Raji (cell line): ENCODE data around the gene TNPO1.

Experiments
- POLR2A ChIP-seq: IDR thresholded peaks from 2 replicates; pipeline ENCODE4 v1.6.1; 2011; ENCODE audit warnings: low read depth, low read length, control low read depth; ENCODE audit not compliant: insufficient read depth

TNPO1 gene

GRCh38 chr5:72844218-72844603 is 27.8 kb downstream of the TNPO1 start:
- TF ChIP-seq POLR2A: no peak

GRCh38 chr5:72845889-72846288 is 29.4 kb downstream of the TNPO1 start:
- TF ChIP-seq POLR2A: no peak

GRCh38 chr5:72846483-72846882 is 30.0 kb downstream of the TNPO1 start:
- no peak for TF ChIP-seq POLR2A

GRCh38 chr5:72847439-72847838 is 31.0 kb downstream of the TNPO1 start:
- no peak for TF ChIP-seq POLR2A

GRCh38 chr5:72847989-72848473 is 31.6 kb downstream of the TNPO1 start:
- TF ChIP-seq POLR2A: peak; percentile 98

GRCh38 chr5:72848474-72849428 is 32.3 kb downstream of the TNPO1 start:
- 0 out of 2 replicates have a peak, but pooled peaks have one; percentile 26 for TF ChIP-seq POLR2A

GRCh38 chr5:72849546-72849945 is 33.1 kb downstream of the TNPO1 start:
- no peak for TF ChIP-seq POLR2A

GRCh38 chr5:72850113-72850512 is 33.7 kb downstream of the TNPO1 start:
- TF ChIP-seq POLR2A: no peak

GRCh38 chr5:72852356-72852755 is 35.9 kb downstream of the TNPO1 start:
- TF ChIP-seq POLR2A: no peak

GRCh38 chr5:72854419-72854818 is 38.0 kb downstream of the TNPO1 start:
- no peak for TF ChIP-seq POLR2A

GRCh38 chr5:72855821-72856220 is 39.4 kb downstream of the TNPO1 start:
- no peak for TF ChIP-seq POLR2A

- no peak for TF ChIP-seq POLR2A
Observed at GRCh38 chr5:72857396-72857795, 40.9 kb downstream of the TNPO1 start.

GRCh38 chr5:72859127-72859526 is 42.7 kb downstream of the TNPO1 start:
- TF ChIP-seq POLR2A: no peak

- no peak for TF ChIP-seq POLR2A
Observed at GRCh38 chr5:72860499-72860898, 44.0 kb downstream of the TNPO1 start.

GRCh38 chr5:72871366-72872024 is 55.0 kb downstream of the TNPO1 start:
- TF ChIP-seq POLR2A: no peak

GRCh38 chr5:72878854-72879253 is 62.4 kb downstream of the TNPO1 start:
- no peak for TF ChIP-seq POLR2A
